ENCODE results near the gene GGN.

Gene GGN, protein sequence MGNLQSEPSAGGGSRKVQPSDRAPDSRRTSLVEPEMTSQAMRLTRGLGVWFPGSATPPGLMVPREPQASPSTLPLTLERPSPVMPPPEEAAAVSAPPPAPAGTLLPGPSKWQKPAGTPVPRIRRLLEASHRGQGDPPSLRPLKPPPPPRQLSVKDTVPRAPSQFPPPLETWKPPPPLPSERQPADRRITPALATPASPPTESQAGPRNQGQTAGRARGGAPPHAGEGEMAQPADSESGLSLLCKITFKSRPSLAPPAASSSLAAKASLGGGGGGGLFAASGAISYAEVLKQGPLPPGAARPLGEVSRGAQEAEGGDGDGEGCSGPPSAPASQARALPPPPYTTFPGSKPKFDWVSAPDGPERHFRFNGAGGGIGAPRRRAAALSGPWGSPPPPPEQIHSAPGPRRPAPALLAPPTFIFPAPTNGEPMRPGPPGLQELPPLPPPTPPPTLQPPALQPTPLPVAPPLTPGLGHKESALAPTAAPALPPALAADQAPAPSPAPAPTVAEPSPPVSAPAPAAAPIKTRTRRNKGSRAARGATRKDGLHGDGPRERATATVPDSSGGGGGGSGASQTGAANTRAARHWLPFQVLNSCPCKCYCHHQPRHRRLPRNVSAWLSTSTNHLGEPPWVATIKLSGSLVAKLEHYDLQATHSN

DNA sequence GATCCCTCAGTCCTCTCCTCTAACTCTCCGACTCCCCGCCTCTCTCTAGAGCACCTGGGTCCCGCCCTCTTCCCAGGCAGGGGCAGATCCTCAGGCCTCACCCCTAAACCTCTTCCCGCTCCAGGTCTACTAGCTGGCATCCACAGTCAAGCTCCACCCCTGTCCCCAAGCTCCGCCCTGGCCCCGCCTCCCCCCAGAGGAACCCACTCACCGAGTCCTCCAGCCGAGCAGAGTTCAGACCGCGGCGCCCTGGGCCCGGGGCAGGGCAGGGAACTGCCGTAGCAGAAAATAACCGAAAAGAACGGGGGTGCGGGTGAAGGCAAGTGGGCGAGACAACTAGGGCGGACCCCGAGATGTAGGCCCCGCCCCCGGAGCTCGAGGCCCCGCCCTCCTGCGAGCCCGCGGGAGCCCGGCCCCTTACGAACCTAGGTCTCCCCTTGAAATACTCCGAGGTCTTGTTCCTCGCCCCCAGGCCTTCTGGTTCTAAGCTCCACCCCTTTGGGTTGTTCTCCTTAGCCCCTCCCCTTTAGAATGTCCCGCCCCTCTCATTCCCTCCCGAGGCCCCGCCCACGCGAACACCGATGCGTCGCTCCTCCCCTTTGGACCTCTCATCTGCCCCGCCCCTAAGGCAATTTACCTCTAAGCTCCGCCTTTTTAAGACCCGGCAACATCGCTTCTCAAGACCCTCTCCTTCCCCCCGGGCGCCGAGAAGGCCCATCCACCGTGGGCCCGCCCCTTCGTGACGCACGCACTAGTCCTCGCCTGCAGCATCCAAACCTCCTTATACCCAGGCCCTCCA, at the start of gene GGN:
TSS of gene GGN (minus strand) at position 485 of the 799 bp plus-strand sequence. CDS start 773 bp downstream, outside the sequence.
- peak; percentile 60 to 80 (median 65) for DNase-seq (ENCODE audit: low read depth in 3 of 3)

DNA sequence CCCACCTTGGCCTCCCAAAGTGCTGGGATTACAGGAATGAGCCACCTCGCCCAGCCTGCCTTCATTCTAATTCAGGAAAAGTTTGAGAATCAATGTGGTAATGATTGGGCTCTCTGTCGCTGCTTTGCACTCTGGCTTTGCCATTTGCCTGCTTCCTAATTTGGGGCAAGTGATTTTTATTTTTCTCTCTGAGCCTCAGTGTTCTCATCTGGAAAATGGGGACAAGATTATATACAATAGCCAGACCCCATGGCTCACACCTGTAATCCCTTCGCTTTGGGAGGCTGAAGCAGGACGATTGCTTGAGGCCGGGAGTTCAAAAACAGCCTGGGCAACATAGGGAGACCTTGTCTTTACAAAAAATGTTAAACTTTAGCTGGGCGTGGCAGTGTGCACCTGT, 49.5 kb upstream of the GGN start:
- DNase-seq (ENCODE audit: low read depth in 3 of 3), result no peak

DNA sequence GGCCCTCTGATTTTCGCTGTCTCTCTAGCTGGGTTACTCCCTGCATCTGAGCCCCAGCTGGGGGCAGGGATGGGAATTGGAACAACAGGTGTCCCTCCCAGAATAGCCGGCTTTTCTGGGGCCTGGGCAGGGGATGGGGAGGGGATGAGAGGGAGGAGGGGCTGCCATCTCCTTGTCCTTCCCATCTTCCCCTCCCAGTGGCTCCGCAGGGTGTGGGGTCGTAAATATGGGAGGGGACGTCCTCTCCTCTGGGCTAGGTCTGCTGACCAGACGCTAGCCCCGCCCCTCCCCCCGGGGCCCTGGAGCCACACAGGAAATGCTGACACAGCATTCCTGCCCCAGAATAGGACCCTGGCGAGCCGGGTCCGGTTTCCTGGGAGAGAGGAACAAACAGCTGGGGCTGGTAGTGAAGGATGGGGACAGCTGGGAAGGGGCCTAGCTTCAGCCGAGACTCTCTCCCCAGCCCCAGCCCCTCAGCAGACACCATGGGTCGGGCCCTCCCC, 46.8 kb upstream of the GGN start:
- no peak for DNase-seq (ENCODE audit: low read depth in 3 of 3)

DNA sequence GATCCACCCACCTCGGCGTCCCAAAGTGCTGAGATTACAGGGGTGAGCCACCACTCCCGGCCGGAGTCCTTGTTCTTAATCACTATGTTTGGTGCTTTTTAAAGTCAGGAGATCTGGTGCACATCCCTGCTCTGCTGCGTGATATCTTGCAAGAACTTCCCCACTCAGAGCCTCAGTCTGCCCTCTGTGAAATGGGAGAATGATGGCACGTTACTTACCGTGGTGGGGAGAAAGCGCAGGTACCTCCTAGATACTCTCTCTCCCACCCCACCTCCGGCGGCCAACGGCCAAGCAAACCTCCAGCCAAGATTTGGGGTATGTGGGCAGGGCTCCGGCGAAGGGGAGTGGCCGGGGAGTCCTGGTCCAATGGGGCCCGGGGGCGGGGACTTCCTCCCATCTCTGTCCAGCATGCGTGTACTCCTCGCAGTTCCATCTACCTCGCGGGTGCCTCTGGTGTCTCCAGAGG, 45.5 kb upstream of the GGN start, which contains the start of gene RYR1:
TSS of gene RYR1 (plus strand) at position 424 of the 466 bp plus-strand sequence. CDS start 139 bp downstream, outside the sequence.
- DNase-seq (ENCODE audit: low read depth in 3 of 3), result peak in 2 of 3 experiments; percentile 37 to 72

DNA sequence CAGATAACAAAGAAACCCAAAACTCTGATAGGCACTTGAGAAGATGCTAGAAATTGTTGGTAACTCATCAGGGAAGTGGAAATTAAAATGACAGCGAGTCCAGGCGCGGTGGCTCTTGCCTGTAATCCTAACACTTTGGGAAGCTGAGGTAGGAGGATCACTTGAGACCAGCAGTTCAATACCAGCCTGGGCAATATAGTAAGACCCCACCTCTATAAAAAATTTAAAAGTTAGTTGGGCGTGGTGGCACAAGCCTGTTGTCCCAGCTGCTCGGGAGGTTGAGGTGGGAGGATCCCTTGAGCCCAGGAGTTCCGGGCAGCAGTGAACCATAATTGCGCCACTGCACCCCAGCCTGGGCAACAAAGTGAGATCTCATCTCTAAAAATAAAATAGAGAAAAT, 43.1 kb upstream of the GGN start:
- no peak for DNase-seq (ENCODE audit: low read depth in 3 of 3)

DNA sequence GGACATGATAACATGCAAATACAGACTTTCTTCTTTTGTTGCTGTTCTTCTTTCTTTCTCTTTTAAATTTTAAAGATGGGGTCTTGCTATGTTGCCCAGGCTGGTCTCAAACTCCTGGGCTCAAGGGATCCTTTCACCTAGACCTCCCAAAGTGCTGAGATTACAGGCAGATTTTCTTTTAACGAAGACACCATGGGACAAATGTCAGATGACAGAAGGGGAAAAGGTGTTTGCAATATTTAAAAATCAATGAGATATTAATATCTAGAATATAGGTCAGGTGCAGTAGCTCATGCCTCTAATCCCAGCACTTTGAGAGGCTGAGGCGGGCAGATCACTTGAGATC, 42.0 kb upstream of the GGN start:
- DNase-seq (ENCODE audit: low read depth in 3 of 3), result no peak

DNA sequence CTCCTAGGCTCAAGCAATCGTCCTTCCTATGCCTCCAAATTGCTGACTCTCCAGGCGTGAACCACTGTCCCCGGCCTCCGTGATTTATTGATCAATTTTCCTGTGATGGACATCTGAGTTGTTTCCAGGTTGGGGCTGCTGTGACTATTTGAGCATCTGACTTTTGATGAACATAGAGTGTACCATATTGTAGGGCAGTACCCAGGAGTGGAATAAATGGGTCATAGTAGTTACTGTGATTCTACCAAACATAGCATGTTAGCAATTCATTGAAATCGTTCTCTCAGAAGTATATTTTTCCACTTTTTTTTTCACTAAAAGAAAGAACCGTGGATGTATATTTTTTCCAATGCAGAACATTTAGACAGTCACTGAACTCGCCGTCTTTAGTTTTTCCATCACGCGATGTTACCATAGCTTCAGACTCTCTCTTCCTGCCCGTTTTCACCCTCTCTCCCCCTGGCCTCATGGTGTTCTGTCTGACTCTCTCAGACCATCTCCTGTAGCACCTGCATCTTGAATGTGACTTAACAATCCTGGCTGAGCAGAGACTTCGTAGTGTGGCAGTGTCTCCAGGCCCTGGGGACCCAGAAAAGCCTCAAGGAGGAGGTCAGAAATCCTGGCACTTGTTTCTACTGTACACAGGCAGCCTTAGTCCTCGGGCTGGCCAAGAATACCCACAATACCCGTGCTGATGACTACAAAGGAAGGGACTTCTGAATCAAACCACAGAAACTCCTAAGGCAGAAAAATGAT, 41.4 kb upstream of the GGN start:
- peak in 2 of 3 experiments; percentile 26 to 47 for DNase-seq (ENCODE audit: low read depth in 3 of 3)

DNA sequence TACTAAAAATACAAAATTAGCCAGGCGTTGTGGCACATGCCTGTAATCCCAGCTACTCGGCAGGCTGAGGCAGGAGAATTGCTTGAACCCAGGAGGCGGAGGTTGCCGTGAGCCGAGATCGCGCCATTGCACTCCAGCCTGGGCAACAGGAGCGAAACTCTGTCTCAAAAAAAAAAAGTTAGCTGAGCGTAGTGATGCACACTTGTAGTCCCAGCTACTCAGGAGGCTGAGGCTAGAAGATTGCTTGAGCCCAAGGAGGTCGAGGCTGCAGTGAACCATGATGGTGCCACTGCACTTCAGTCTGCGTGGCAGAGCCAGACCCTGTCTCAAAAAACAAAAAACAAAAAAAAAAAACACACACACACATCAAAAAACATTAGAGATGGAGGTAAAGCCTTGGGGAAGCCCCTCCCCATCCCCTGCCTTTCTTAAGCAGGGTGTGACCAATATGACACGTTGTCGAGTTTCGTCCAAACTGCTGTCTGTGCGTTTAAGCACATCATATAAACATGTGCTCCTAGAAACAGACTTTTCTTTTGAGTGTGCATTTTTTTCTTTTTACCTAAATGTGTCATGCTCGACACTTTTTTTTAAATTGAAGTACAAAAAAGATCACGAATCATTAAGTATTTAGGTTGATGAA, 39.3 kb upstream of the GGN start:
- peak; percentile 17 to 57 (median 33) for DNase-seq (ENCODE audit: low read depth in 3 of 3)

DNA sequence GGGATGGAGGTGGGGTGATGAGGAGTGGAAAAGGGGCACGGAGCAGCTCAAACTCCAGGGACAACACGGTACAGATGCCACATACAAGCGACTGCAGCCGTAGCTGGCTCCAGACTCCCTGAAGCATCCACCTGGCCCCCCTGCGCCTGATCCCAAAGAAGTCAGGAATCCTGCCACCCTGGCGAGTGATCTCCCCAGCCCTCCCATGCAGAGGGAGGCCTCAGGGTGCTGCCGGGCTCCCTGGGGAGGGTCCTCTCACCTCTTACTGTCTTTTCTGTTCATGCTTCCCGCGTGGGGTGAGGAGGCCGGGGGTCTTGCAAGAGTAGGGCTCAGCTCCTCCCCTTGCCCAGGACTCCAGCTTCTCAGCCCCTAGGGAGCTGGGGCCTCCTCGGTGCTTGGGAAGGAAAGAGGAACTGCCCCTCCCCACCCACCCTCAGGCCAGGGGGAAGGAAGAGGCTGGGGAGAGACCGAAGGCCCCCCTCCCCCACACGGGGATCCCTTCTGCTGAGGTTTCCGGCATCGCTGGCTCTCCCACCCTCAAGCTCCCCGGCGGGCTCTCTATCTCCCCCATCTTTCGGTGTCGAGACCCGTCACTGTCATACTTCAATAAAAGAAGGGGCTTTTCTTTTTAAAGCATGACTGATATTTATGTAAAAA, 38.1 kb upstream of the GGN start, which contains the start of gene RASGRP4:
TSS of gene RASGRP4 (minus strand) at position 410 of the 657 bp plus-strand sequence. CDS start at position 282, 128 bp downstream.
- DNase-seq (ENCODE audit: low read depth in 3 of 3), result peak in 2 of 3 experiments; percentile 16 to 60

DNA sequence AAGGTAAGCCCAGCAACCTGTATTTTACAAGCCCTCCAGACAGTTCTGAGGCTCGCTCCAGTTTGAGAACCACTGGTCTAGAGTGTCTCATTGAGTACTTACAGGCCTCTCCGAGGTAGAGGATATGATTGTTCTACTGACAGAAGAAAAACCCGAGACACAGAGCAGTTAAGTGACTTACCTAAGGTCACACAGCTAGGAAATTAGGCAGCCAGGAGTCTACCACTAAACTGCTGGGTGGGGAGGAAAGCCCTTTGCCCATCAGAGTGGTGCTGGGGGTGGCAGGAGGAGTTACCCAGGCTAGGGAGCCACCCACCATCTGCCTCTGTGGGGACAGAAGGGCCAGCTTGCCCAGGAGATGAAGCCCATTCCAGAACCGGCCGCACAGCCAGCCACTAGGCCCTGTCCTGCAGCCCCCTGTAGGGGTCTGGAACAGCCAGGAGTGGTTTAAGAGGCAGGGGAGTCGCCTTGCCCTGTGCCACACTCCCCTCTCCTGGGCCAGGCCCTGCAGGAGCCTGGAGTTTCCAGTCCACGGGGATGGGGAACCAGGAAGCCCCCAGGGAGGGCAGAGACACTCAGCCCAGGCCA, 37.5 kb upstream of the GGN start:
- DNase-seq (ENCODE audit: low read depth in 3 of 3), result no peak

DNA sequence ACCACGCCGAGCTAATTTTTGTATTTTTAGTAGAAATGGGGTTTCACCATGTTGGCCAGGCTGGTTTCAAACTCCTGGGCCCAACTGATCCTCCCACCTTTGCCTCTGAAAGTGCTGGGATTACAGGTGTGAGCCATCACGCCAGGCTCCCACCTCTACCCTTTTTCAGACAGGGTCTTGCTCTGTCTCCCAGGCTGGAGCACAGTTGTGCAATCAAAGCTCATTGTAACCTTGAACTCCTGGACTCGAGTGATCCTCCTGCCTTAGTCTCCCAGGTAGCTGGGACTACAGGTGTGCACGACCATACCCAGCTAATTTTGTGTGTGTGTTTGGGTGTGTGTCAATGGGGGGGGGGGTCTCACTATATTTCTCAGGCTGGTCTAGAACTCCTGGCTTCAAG, 36.4 kb upstream of the GGN start:
- no peak for DNase-seq (ENCODE audit: low read depth in 3 of 3)

DNA sequence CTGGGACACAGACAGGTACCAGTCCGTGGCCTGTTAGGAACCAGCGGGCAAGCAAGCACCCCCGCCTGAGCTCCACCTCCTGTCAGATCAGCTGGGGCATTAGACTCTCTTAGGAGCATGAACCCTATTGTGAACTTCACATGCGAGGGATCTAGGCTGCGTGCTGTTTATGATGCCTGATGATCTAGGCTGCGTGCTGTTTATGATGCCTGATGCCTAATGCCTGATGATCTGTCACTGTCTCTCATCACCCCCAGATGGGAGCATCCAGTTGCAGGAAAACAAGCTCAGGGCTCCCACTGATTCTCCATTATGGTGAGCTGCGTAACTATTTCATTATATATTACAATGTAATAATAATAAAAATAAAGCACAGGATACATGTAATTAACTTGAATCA, 34.6 kb upstream of the GGN start:
- DNase-seq (ENCODE audit: low read depth in 3 of 3), result no peak

DNA sequence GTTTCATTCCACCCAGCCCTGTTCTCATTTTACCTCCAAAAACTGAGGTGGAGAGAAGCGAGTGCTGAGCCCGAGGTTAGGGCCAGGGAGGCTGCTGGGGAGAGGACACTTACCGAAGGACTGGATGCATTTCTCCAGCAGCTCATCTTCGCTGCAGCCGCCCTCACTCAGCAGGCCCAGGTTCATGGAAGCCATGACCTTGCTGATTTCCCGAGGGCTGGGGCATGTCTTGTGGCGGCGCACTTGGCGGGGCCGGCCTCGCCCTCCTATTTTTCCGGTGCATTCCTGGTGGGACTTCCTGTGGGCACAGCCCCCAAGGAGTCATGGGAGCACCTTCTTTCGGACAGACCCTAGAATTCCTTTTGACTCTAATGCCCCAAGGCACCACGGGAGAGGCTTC, 34.0 kb upstream of the GGN start:
- DNase-seq (ENCODE audit: low read depth in 3 of 3), result no peak

DNA sequence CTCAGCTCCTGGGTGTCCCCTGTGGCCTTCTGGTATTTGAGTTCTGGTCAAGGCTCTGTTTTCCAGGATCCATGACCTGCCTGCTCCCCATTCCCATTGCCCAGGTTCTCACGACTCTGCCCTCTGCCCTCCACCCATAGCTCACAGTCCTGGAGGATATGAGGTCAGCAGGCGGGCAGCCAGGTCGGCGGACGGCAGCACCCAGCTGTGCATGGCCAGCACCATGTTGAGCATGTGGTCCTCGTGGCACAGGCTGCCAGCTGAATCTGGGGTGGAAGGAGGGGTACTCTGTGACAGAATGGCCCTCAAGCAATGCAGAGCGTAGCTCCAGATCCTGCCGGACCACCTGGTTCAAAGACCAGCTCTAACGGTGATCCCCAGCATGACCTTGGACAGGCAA, 33.1 kb upstream of the GGN start:
- DNase-seq (ENCODE audit: low read depth in 3 of 3), result no peak

DNA sequence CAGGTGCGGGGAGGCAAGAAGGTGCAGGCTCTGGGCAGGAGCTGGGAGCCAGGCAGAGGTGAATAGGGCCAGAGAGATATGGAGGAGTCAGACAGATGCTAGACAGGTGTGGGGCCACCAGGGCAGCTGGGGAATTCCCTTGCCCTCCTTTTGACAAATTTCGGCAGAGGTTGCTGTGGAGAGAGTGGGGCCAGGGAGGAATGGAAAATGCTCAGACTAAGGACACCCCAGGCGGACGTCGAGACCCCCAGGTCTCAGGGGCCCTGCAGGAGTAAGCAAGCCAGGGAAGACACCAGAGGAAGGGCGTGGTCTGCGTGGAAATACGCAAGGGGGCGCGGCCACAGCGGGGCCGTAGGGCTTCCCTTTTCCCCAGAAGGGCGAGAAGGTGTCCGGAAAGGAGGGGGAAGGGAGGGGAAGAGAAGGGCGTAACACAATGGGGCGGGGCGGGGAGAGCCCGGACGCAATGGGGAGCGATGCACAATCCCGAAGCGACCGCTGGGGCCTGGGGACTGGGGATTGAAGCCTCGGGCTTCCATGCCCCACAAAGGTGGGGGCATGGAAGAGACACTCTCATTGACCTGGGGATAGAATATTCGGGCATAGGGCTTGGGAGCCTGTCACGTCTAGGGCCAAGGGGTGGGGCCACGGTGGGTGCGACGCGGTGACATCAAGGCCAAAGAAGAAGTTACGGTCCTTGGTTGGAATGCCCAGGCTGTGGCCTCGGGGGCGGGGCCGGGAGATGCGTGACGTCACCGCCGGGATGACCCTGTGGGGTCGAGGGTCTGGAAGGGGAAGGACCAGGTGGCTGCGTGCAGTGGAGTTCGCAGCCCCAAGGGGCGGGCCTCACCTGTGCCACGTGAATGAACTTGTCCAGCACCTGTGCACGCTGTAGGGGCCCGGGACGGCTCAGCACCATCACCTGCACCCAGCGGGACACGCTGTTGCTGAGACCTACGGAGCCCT, 30.0 kb upstream of the GGN start:
- peak in 2 of 3 experiments; percentile 31 to 71 for DNase-seq (ENCODE audit: low read depth in 3 of 3)

DNA sequence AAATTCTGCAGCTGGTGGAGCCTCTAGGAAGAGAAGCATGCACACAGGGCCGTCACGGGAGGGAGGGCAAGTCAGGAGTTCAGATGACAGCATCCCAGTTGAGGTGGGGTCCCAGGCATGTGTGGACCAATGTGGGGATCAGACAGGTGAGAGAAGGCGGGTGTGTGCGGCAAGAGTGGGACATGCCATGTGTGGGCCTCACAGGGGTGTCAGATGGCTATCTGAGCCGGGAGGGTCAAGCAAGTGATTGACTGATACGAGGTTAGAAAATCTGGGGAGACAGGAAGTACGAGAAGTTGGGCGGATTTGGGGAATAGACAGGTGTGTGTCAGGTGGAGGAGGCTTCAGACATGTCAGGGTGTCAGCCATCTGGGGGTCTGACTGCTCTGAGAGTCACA, 29.3 kb upstream of the GGN start:
- no peak for DNase-seq (ENCODE audit: low read depth in 3 of 3)

DNA sequence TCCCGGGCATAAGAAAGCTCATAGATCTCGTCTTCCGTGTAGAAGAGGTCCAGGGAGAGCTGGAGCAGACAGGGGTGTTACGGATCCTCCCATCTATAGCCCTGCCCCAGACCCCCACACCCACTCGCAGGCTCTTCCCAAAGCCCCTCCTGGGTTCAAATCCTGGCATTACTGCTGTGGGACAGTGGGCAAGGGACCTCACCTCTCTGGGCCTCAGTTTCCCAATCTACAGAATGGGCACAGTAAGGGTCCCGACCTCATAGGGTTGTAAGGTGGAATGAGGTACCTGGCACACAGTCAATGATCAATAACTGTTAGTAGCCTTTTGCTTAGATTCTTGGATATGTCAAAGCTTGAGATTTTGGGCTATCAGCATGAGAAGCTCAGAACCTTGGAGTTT, 25.6 kb upstream of the GGN start:
- DNase-seq (ENCODE audit: low read depth in 3 of 3), result no peak

DNA sequence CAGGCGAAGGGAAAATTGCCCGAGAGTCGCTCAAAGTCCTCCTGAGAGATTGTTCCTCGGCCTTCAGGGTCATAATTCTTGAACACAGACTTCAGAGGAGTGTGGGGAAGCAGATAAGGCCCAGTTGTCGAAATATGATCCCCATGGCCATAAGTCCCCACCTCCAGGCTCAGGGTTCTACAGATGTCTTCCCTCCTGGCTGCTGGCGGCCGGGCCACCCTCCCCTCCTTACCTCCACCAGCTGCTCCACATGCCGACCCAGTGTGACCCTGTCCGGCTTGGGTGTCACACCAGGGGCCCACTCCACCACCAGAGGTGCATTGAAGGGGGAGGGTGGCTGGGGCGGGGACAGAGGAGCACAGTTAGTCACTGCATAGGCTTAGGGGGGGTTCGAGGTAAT, 25.1 kb upstream of the GGN start:
- DNase-seq (ENCODE audit: low read depth in 3 of 3), result no peak

DNA sequence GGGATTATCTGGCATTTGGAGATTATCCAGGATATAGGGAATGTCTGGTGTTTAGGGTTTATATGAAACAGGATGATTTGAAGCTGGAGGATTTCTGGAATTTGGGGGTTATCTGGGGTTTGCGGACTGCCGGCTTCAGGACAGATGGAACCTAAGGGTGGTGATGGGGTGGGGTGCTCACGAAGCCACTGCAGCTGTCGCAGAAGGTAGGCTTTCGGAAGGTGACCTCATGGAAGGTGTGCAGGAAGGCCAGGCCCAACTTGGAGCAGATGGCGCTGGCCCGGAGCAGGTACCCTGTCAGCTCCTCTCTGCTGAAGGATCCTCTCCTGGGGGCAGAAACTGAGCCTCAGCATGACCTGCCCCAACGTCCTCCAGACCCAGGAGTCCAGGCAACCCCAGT, 24.7 kb upstream of the GGN start:
- no peak for DNase-seq (ENCODE audit: low read depth in 3 of 3)
